Stimulated activated CD4-positive, alpha-beta T cell treated with anti-CD3 and anti-CD28 coated beads, Interleukin-2, amount 100 ng/mL, for 48 hours (primary cell): ENCODE data around the gene PTGER2.

Source experiments
- DNase-seq, 2 donors: peaks; one replicate each; pipeline ENCODE4 v3.0.0-alpha.2; 2020

PTGER2 gene, protein sequence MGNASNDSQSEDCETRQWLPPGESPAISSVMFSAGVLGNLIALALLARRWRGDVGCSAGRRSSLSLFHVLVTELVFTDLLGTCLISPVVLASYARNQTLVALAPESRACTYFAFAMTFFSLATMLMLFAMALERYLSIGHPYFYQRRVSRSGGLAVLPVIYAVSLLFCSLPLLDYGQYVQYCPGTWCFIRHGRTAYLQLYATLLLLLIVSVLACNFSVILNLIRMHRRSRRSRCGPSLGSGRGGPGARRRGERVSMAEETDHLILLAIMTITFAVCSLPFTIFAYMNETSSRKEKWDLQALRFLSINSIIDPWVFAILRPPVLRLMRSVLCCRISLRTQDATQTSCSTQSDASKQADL

GRCh38 chr14:52313903-52314594, at the start of gene PTGER2:
Gene PTGER2, plus strand, starts transcription at chr14:52314312. Its CDS starts 237 bp downstream, at chr14:52314549.
- DNase-seq = peak; percentile 61 to 68

GRCh38 chr14:52265253-52265652, 48.9 kb upstream of the PTGER2 start:
- DNase-seq = no peak

GRCh38 chr14:52266179-52266578, 47.9 kb upstream of the PTGER2 start:
- DNase-seq = no peak

GRCh38 chr14:52266782-52267181, 47.3 kb upstream of the PTGER2 start:
- no peak for DNase-seq

GRCh38 chr14:52267501-52268278, 46.4 kb upstream of the PTGER2 start, which contains the start of gene PTGDR:
Gene PTGDR, plus strand, starts transcription at chr14:52267698. Its CDS starts 117 bp downstream, at chr14:52267815.
- peak in 1 of 2 donors; percentile 26 for DNase-seq

GRCh38 chr14:52268279-52269061, 45.6 kb upstream of the PTGER2 start:
- DNase-seq = peak in 1 of 2 donors; percentile 13

DNA sequence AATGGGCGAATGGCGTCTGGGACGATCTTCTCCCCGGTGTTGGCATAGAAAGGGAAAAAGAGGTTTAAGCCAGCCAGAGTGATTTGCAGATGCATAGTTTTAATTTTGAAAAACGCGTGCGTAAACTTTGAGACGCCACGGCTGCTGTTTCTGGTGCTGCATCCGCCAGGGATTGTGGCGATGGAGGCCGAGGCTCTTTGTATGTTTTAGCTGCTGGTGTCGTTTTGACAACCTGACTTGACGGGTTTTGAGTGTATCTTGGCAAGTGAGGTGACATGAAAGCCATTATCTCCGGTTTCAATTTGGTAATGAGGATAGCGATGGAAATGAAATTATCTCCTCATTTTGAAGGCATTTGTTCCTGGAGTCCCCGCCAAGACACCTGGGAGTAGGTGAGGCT, 45.0 kb upstream of the PTGER2 start:
- no peak for DNase-seq

DNA sequence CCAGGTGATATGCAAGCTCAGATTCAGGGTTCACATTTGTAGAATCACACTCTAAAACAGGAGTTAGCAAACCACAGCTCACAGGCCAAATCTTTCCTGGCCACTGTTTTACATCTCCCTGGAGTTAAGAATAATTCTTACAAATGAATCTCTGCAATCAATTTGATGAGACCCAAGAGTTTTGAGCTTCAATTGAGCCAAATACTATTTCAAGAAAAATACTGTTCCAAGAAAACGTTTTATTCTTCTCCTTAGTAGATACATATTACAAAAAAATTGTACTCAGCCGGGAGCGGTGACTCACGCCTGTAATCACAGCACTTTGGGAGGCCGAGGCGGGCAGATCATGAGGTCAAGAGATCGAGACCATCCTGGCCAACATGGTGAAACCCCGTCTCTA, 44.1 kb upstream of the PTGER2 start:
- no peak for DNase-seq

- no peak for DNase-seq
Observed at GRCh38 chr14:52271538-52271937, 42.6 kb upstream of the PTGER2 start.

DNA sequence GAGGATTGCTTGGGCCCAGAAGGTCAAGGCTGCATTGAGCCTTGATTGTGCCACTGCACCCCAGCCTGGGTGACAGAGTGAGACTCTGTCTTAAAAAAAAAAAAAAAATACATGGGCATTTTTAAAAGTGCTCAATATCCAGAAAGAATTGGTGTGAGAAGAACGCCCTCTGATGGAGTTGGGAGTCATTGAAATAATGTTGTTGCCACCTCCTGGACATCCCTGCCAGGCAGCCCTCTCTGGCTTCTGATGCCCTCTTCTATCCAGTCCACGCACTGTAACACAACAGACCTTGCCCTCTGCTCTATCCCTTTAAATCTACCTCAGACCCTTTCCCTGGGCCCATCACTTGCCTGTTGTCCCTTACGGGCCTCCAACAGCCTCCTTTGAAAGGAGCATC, 41.7 kb upstream of the PTGER2 start:
- DNase-seq = no peak

DNA sequence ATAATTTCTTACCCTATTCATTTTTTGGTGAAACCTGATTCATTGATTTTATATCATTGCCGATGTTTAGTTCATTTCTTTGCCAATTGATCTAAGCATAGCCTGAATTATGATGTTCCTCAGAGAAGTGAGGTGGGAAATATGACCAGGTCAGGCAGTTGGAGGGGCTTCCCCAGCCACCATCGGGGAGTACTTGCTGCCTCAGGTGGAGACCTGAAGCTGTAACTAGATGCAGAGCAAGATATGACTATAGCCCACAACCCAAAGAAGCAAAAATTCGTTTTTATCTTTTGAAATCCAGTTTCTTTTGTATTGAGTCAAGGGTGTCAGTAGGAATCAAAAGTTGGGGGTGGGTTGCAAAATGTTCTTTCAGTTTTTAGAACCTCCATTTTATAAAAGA, 38.7 kb upstream of the PTGER2 start:
- DNase-seq = no peak

- no peak for DNase-seq
Observed at GRCh38 chr14:52277552-52277951, 36.6 kb upstream of the PTGER2 start.

DNA sequence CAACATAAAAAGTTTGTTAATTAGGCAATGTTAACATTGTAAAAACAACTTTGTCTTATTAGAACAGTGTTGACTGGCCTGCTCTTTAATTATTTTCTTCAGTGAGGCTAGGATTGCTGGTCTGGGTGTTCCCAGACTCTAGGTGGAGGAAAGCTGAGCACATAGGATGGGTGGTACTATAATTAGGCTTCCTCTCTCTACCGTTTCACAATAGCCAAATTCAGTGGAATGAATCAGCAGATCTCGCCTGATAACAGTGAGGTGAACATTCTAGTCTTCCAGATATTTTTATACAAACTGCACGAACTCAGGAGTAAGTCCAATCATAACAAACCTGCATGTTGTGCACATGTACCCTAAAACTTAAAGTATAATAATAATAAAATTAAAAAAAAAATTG, 34.7 kb upstream of the PTGER2 start:
- DNase-seq = no peak

DNA sequence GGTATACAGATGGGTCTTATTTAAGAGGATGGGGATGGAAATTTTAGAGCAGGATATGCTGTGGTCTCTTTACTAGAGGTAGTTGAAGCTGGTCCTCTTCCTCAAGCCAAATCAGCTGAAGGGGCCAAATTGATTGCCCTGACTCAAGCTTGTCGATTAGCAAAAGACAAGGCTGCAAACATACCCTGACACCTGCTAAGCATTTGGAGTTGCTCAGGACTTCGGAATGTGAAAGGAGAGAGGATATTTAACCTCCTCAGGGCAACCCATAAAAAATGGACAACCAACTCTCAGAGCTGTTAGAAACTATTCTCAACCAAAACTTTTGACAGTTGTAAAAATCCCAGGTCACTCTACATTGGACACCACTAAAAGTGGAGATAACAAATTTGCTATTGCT, 31.0 kb upstream of the PTGER2 start:
- DNase-seq = no peak

DNA sequence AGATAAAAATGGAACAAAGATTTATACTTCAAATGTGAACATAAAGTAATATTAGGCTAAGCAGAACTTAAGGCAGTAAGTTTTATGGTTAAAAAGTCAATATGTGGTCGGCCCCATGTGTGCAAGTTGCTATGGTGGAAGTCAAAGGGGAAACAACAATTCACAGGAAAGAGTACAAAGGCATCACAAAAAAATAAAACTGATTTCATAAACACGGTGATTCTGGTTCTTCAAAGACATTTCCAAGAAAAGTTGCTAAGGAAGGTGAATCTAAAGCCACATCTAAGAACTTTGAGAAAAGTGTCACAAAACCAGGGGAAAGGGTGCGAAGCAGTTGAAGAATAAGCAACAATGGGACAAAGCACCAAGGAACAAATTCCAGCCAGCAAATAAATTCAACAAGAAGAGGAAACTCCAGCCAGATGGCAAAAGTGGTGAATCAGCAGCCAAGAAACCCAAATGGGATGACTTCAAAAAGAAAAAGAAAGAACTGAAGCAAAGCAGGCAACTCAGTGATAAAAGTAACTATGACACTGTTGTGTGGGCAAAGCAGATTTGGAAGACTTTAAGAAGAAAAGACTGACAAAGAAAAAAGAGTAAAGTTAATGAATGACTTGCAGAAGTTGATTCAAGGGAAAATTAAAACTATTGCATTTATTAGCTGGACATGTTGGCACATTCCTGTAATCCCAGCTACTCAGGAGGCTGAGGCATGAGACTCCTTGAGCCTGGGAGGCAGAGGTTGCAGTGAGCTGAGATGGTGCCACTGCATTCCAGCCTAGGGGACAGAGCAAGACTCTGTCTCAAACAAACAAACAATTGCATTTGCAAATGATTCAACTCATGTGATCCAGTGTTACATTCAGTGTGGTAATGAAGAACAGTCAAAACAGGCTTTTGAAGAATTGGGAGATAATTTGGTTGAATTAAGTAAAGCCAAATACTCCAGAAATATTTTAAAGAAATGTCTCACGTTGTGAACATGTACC, 27.2 kb upstream of the PTGER2 start:
- no peak for DNase-seq

DNA sequence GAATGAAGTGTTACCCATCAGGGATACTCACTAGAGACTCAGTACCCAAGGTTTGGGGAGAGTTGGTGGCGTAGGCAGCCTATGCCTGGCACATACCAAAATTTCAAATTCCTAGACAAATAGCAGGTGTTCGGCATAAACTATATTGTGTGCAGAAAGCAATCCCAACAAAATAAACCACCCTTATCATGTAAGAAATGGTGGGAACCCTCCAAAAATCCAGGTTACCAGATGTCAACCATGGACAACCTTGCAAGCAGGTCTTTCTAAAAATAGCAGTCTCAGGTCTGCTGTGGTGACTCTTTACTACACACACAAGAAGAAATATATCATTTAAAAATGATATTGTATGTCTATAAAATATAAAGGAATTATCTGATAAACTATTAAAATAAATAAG, 17.7 kb upstream of the PTGER2 start:
- DNase-seq = no peak

DNA sequence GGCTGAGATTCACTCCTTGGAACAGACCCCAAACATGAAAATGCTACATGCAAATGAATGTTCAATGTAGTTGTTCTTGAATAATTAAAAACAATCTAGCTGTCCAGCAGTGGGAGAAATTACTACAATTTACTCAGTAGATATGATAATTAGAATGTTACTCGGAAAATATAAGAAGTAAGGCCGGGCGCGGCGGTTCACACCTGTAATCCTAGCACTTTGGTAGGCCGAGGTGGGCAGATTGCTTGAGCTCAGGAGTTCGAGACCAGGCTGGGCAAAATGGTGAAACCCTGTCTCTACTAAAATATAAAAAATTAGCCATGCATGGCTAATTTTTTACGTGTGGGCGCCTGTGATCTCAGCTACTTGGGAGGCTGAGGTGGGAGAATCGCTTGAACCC, 15.3 kb upstream of the PTGER2 start:
- DNase-seq = no peak

DNA sequence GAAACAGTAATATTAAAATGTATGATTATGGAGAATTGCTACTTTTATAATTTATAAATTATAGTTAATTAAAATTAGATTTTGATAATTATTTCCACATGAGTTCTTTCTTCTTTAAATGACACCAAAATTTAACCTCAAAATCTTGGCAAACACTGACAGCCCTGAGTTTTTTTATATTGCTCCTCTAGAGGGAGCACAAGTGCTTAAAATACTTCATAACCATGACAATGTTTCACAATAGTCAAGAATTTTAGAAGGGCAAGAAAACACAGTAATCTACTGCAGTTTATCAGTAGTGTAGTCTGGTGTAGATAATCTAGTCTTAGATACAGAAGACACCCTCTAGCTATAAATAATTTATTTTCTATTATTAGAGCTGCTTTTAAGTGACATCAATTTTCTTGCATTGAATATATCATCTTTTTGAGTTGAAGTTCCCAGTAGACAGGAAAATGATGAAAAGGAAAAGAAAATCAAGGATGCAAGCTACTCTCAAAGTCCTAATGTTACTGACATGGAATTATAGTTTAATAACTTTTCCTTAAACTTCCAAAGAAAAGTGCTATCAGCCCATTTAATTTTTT, 14.3 kb upstream of the PTGER2 start:
- DNase-seq = no peak

DNA sequence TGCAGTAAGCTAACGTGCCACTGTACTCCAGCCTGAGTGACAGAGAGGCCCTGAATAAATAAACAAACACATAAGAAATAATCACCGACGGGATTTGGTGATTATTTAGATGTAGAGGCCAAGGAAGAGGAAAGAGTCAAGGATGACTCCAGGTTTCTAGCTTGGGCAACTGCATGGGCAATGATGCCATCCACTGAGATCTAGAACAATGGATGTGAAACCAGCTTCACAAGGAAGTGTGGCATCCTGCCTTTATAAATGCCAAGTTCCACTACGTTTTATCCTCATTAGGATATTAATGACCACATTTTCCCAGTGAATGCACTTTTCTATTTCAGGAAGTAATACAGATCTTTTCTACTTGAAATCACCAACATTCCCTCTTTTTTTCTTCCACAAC, 10.9 kb upstream of the PTGER2 start:
- no peak for DNase-seq

- DNase-seq = no peak
Observed at GRCh38 chr14:52304248-52304904, 9.7 kb upstream of the PTGER2 start.

- DNase-seq = no peak
Observed at GRCh38 chr14:52305014-52305413, 9.1 kb upstream of the PTGER2 start.
